ENCODE results near the gene C22orf23. TPM values are rescaled to one million over a fixed set of nuclear protein-coding genes. Genes with fewer than 3 reads are reported as not detected.
A peak's percentile ranks its signal among the peaks of the same experiment; 100 is the strongest.

The C22orf23 gene
- total and polyA plus RNA-seq, 2 of the 13 experiments (the other 11 are each of a cell fraction or from before 2014, with no cell fraction given) = 0.21 to 0.24 TPM

GRCh38 chr22:37981282-37982011 lies 28.0 kb upstream of the C22orf23 start (continued):
- TF ChIP-seq UBTF (CRISPR knock-in tag; IDR thresholded peaks at IDR 0.05) = no peak
- 0 out of 2 replicates have a peak, but pooled peaks have one; percentile 25 for TF ChIP-seq RBFOX2 (IDR thresholded peaks at IDR 0.05; ENCODE audit: low read depth, low read length)
- peak; percentile 79; the same call in 1 of the 2 replicates for TF ChIP-seq ZNF644 (CRISPR knock-in tag; IDR thresholded peaks at IDR 0.05; ENCODE audit: low read depth)
- TF ChIP-seq RXRA (CRISPR knock-in tag; IDR thresholded peaks at IDR 0.05) = no peak
- peak; percentile 68 for TF ChIP-seq HNF4G (IDR thresholded peaks at IDR 0.05; ENCODE audit: borderline replicate concordance, low read depth, low read length)
- peak; percentile 65; the same call in 1 of the 2 replicates for TF ChIP-seq HNF4G (CRISPR knock-in tag; IDR thresholded peaks at IDR 0.05; ENCODE audit: borderline replicate concordance, low read depth)
- TF ChIP-seq ZNF263 (CRISPR knock-in tag; IDR thresholded peaks at IDR 0.05) = 0 out of 2 replicates have a peak, but pooled peaks have one; percentile 7
- TF ChIP-seq DMAP1 (CRISPR knock-in tag; IDR thresholded peaks at IDR 0.05) = no peak
- TF ChIP-seq POLR2G (IDR thresholded peaks at IDR 0.05; ENCODE audit: low read depth, low read length) = 0 out of 2 replicates have a peak, but pooled peaks have one; percentile 31
- peak in 1 of 2 experiments; percentile 29; a peak in 1 of 4 replicates for TF ChIP-seq EP300 (IDR thresholded peaks at IDR 0.05; ENCODE audit: low read depth in 2 of 2, low read length in 2 of 2)
- no peak for TF ChIP-seq EP300 (CRISPR knock-in tag; IDR thresholded peaks at IDR 0.05; ENCODE audit: borderline replicate concordance)
- TF ChIP-seq HIC2 (CRISPR knock-in tag; IDR thresholded peaks at IDR 0.05; ENCODE audit: low read depth) = peak; percentile 94
- TF ChIP-seq, protein P1, sequence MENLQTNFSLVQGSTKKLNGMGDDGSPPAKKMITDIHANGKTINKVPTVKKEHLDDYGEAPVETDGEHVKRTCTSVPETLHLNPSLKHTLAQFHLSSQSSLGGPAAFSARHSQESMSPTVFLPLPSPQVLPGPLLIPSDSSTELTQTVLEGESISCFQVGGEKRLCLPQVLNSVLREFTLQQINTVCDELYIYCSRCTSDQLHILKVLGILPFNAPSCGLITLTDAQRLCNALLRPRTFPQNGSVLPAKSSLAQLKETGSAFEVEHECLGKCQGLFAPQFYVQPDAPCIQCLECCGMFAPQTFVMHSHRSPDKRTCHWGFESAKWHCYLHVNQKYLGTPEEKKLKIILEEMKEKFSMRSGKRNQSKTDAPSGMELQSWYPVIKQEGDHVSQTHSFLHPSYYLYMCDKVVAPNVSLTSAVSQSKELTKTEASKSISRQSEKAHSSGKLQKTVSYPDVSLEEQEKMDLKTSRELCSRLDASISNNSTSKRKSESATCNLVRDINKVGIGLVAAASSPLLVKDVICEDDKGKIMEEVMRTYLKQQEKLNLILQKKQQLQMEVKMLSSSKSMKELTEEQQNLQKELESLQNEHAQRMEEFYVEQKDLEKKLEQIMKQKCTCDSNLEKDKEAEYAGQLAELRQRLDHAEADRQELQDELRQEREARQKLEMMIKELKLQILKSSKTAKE (CRISPR knock-in tag; IDR thresholded peaks at IDR 0.05; ENCODE audit: borderline replicate concordance) = no peak
- TF ChIP-seq, protein P2, sequence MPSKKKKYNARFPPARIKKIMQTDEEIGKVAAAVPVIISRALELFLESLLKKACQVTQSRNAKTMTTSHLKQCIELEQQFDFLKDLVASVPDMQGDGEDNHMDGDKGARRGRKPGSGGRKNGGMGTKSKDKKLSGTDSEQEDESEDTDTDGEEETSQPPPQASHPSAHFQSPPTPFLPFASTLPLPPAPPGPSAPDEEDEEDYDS (CRISPR knock-in tag; IDR thresholded peaks at IDR 0.05) = peak; percentile 38; the same call in 1 of the 2 replicates
- TF ChIP-seq CC2D1A (CRISPR knock-in tag; IDR thresholded peaks at IDR 0.05) = no peak
- TF ChIP-seq PATZ1 (CRISPR knock-in tag; IDR thresholded peaks at IDR 0.05) = peak; percentile 51; the same call in 1 of the 2 replicates
- TF ChIP-seq SOX13 (IDR thresholded peaks at IDR 0.05) = no peak
- TF ChIP-seq SOX13 (CRISPR knock-in tag; conservative IDR thresholded peaks at IDR 0.05 in 1 of 2, IDR thresholded peaks at IDR 0.05 in 1 of 2) = peak in 1 of 2 experiments; percentile 25; a peak in 1 of 4 replicates
- 0 out of 2 replicates have a peak, but pooled peaks have one; percentile 30 for TF ChIP-seq PPARG (CRISPR knock-in tag; conservative IDR thresholded peaks at IDR 0.05)
- TF ChIP-seq YEATS4 (CRISPR knock-in tag; IDR thresholded peaks at IDR 0.05; ENCODE audit: borderline replicate concordance) = no peak
- no peak for TF ChIP-seq SRF (IDR thresholded peaks at IDR 0.05; ENCODE audit: low read depth, low read length)

Measured in HepG2 (cell line).